H9 (cell line): ENCODE data around the gene ABCA12. TPM values are rescaled to one million over a fixed set of nuclear protein-coding genes. Genes with fewer than 3 reads are reported as not detected.

Experiments used
- DNase-seq: peaks from one replicate; pipeline ENCODE4 v3.0.0-alpha.2; 2017
- H2AFZ ChIP-seq: one replicate; pipeline ENCODE4 v1.6.1; 2013; ENCODE audit warnings: mild to moderate bottlenecking, low read length, control low read depth, moderate library complexity
- H2AK5ac ChIP-seq: 2 replicates; pipeline ENCODE4 v1.6.1; 2013; ENCODE audit warnings: low read length, control low read depth, mixed read lengths; ENCODE audit not compliant: insufficient read length
- H2BK120ac ChIP-seq: one replicate; pipeline ENCODE4 v1.6.1; 2013; ENCODE audit warnings: low read depth, mild to moderate bottlenecking, low read length, control low read depth, inconsistent platforms; ENCODE audit not compliant: poor library complexity, severe bottlenecking
- H2BK12ac ChIP-seq: 2 replicates; pipeline ENCODE4 v1.6.1; 2013; ENCODE audit warnings: low read length, control low read depth, mixed read lengths, low read depth; ENCODE audit not compliant: insufficient read length
- H2BK15ac ChIP-seq: 2 replicates; pipeline ENCODE4 v1.6.1; 2013; ENCODE audit warnings: low read depth, low read length, control low read depth
- H2BK20ac ChIP-seq: one replicate; pipeline ENCODE4 v1.6.1; 2013; ENCODE audit warnings: low read depth, mild to moderate bottlenecking, low read length, control low read depth, inconsistent platforms; ENCODE audit not compliant: poor library complexity, severe bottlenecking
- H2BK5ac ChIP-seq: 2 replicates; pipeline ENCODE4 v1.6.1; 2013; ENCODE audit warnings: low read length, control low read depth, mixed read lengths; ENCODE audit not compliant: insufficient read length
- H3K14ac ChIP-seq: 2 replicates; pipeline ENCODE4 v1.6.1; 2013; ENCODE audit warnings: low read length, control low read depth; ENCODE audit not compliant: insufficient read depth
- H3K18ac ChIP-seq: 2 replicates; pipeline ENCODE4 v1.6.1; 2013; ENCODE audit warnings: low read depth, mild to moderate bottlenecking, mixed read lengths, low read length, control low read depth; ENCODE audit not compliant: insufficient read length
- H3K23ac ChIP-seq: 2 replicates; pipeline ENCODE4 v1.6.1; 2013; ENCODE audit warnings: low read length, control low read depth, mixed read lengths, low read depth; ENCODE audit not compliant: insufficient read length
- H3K23me2 ChIP-seq: 2 replicates; pipeline ENCODE4 v1.6.1; 2013; ENCODE audit warnings: low read depth, mild to moderate bottlenecking, mixed read lengths, low read length, control low read depth; ENCODE audit not compliant: insufficient read length, poor library complexity, severe bottlenecking
- H3K27ac ChIP-seq: 2 replicates; pipeline ENCODE4 v1.5.1; 2013; ENCODE audit warnings: low read length, control low read depth, mixed read lengths, low read depth; ENCODE audit not compliant: insufficient read length
- H3K27me3 ChIP-seq: 2 replicates; pipeline ENCODE4 v1.6.1; 2013; ENCODE audit warnings: low read length, control low read depth, inconsistent platforms; ENCODE audit not compliant: insufficient read depth
- H3K4ac ChIP-seq: 2 replicates; pipeline ENCODE4 v1.6.1; 2013; ENCODE audit warnings: low read depth, mild to moderate bottlenecking, control low read depth, inconsistent platforms, low read length, moderate library complexity
- H3K4me1 ChIP-seq: 2 replicates; pipeline ENCODE4 v1.6.1; 2013; ENCODE audit warnings: low read length, control low read depth, inconsistent platforms; ENCODE audit not compliant: insufficient read depth
- H3K4me2 ChIP-seq: 2 replicates; pipeline ENCODE4 v1.6.1; 2013; ENCODE audit warnings: low read length, control low read depth, mixed read lengths; ENCODE audit not compliant: insufficient read length, insufficient read depth
- H3K56ac ChIP-seq: 2 replicates; pipeline ENCODE4 v1.6.1; 2013; ENCODE audit warnings: low read depth, mild to moderate bottlenecking, mixed read lengths, low read length, control low read depth; ENCODE audit not compliant: insufficient read length
- H3K79me1 ChIP-seq: 2 replicates; pipeline ENCODE4 v1.6.1; 2013; ENCODE audit warnings: low read depth, mild to moderate bottlenecking, moderate library complexity, low read length, control low read depth, inconsistent platforms; ENCODE audit not compliant: insufficient read depth, poor library complexity, severe bottlenecking
- H3K79me2 ChIP-seq: 2 replicates; pipeline ENCODE4 v1.6.1; 2013; ENCODE audit warnings: low read length, control low read depth, inconsistent platforms; ENCODE audit not compliant: insufficient read depth
- H3K9ac ChIP-seq: 2 replicates; pipeline ENCODE4 v1.6.1; 2013; ENCODE audit warnings: low read length, control low read depth, mixed read lengths; ENCODE audit not compliant: insufficient read length; ENCODE audit errors: extremely low read depth
- H3K9me3 ChIP-seq: one replicate; pipeline ENCODE4 v1.6.1; 2013; ENCODE audit warnings: low read depth, low read length, inconsistent platforms; ENCODE audit not compliant: control insufficient read depth
- H3T11ph ChIP-seq: one replicate; pipeline ENCODE4 v1.6.1; 2013; ENCODE audit warnings: mild to moderate bottlenecking, low read length, control low read depth, inconsistent platforms
- H4K20me1 ChIP-seq: one replicate; pipeline ENCODE4 v1.6.1; 2013; ENCODE audit not compliant: control insufficient read depth, insufficient read length, insufficient read depth
- H4K5ac ChIP-seq: 2 replicates; pipeline ENCODE4 v1.6.1; 2013; ENCODE audit warnings: low read depth, mild to moderate bottlenecking, mixed read lengths, low read length, control low read depth; ENCODE audit not compliant: insufficient read length
- H4K8ac ChIP-seq: replicated peaks from 2 replicates; pipeline ENCODE4 v1.6.1; 2013; ENCODE audit warnings: low read length, control low read depth, mixed read lengths, low read depth; ENCODE audit not compliant: insufficient read length
- H4K91ac ChIP-seq: 2 replicates; pipeline ENCODE4 v1.6.1; 2013; ENCODE audit warnings: low read depth, mild to moderate bottlenecking, moderate library complexity, mixed read lengths, low read length, control low read depth; ENCODE audit not compliant: insufficient read length
- H3K27ac Mint-ChIP-seq, 3 experiments: 2 replicates in 2 of 3; 3 replicates in 1 of 3; pipeline ENCODE4 v1.8.0; 2020 to 2021; ENCODE audit warnings: mixed read lengths in 3 of 3, mild to moderate bottlenecking in 1 of 3, moderate library complexity in 1 of 3
- H3K27me3 Mint-ChIP-seq: 2 replicates; pipeline ENCODE4 v1.8.0; 2021; ENCODE audit warnings: low read depth, mild to moderate bottlenecking, moderate library complexity, mixed read lengths
- H3K36me3 Mint-ChIP-seq, 3 experiments: 2 replicates in 2 of 3; 3 replicates in 1 of 3; pipeline ENCODE4 v1.8.0; 2020 to 2021; ENCODE audit warnings: low read depth in 3 of 3, mixed read lengths in 3 of 3; ENCODE audit not compliant: insufficient read depth in 1 of 3
- H3K4me1 Mint-ChIP-seq, 2 experiments: 2 replicates each; pipeline ENCODE4 v1.8.0; 2020; ENCODE audit warnings: mixed read lengths in 2 of 2
- H3K4me3 Mint-ChIP-seq, 2 experiments: 2 replicates in 1 of 2; 3 replicates in 1 of 2; pipeline ENCODE4 v1.8.0; 2020 to 2021; ENCODE audit warnings: mild to moderate bottlenecking in 2 of 2, mixed read lengths in 2 of 2, moderate library complexity in 1 of 2
- H3K9me3 Mint-ChIP-seq, 2 experiments: 2 replicates in 1 of 2; 3 replicates in 1 of 2; pipeline ENCODE4 v1.8.0; 2020; ENCODE audit warnings: mild to moderate bottlenecking in 2 of 2, mixed read lengths in 2 of 2, moderate library complexity in 1 of 2
- WGBS: extraction: QIAGEN DNeasy Blood & Tissue Kit; methylation state at CpG from one replicate; pipeline ENCODE4 v1.1.7; 2013; ENCODE audit warnings: missing lambda C conversion rate, low lambda C conversion rate, mixed read lengths; ENCODE audit not compliant: insufficient read length; ENCODE audit errors: extremely low coverage; 5-methylcytosine and 5-hydroxymethylcytosine counted together
- total RNA-seq: library from RNA; stranded (reverse); gene quantifications from 2 replicates; pipeline ENCODE4 v1.2.1, GENCODE V29; 2021
- TF ChIP-seq, protein P1 (sequence below): fragments of 200-600 bp; sonication (generic); conservative IDR thresholded peaks from 3 replicates; pipeline ENCODE4 v1.8.0; 2021; ENCODE audit warnings: antibody characterized with exemption, mild to moderate bottlenecking

The ABCA12 gene
- total RNA-seq, 1 experiment from 2014 or later, result not detected

GRCh38 chr2:215034154-215034553 lies 104.3 kb downstream of the ABCA12 start:
- Histone ChIP-seq H3K56ac (no peak overlapping the region), H3K18ac (no peak overlapping the region), H3K4me1 (no peaks in the 10 kb centered on the region), H3K23ac (no peak overlapping the region), H4K91ac (no peak overlapping the region), H2BK5ac (no peak overlapping the region), H3K79me1 (no peaks in the 10 kb centered on the region), H3K4ac (no peak overlapping the region), H3K9ac (no peak overlapping the region), H4K20me1 (no peaks in the 10 kb centered on the region), H3K23me2 (no peaks in the 10 kb centered on the region), H3K79me2 (no peaks in the 10 kb centered on the region), H2BK15ac (no peak overlapping the region), H2BK120ac (no peak overlapping the region), H3K14ac (no peak overlapping the region), H3K4me2 (no peak overlapping the region), H3K9me3 (no peaks in the 10 kb centered on the region), H4K8ac (no peak overlapping the region), H2BK20ac (no peak overlapping the region), H3K27me3 (no peaks in the 10 kb centered on the region), H4K5ac (no peak overlapping the region), H3T11ph (no peak overlapping the region), H2BK12ac (no peak overlapping the region), H2AK5ac (no peak overlapping the region), H3K27ac (no peak overlapping the region), H2AFZ (no peak overlapping the region)
- Mint-ChIP-seq H3K4me1 (no peaks in the 10 kb centered on the region), H3K27me3 (no peaks in the 10 kb centered on the region), H3K4me3 (no peak overlapping the region), H3K9me3 (no peaks in the 10 kb centered on the region), H3K36me3 (no peaks in the 10 kb centered on the region), H3K27ac (no peak overlapping the region)
- TF ChIP-seq, protein P1, sequence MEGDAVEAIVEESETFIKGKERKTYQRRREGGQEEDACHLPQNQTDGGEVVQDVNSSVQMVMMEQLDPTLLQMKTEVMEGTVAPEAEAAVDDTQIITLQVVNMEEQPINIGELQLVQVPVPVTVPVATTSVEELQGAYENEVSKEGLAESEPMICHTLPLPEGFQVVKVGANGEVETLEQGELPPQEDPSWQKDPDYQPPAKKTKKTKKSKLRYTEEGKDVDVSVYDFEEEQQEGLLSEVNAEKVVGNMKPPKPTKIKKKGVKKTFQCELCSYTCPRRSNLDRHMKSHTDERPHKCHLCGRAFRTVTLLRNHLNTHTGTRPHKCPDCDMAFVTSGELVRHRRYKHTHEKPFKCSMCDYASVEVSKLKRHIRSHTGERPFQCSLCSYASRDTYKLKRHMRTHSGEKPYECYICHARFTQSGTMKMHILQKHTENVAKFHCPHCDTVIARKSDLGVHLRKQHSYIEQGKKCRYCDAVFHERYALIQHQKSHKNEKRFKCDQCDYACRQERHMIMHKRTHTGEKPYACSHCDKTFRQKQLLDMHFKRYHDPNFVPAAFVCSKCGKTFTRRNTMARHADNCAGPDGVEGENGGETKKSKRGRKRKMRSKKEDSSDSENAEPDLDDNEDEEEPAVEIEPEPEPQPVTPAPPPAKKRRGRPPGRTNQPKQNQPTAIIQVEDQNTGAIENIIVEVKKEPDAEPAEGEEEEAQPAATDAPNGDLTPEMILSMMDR, result no peak
- WGBS, result no CpG with 5 or more reads among the region's 3 CpGs
- no peak for DNase-seq
